ENCODE measurements around the gene FGF16.
"Not testable (repeated sequence)": the region's sequence is repeated elsewhere in the genome, so short reads cannot be mapped to it uniquely, and the experiment has no call there.

FGF16 gene

GRCh38 chrX:77447653-77448569 is 722 bp downstream of the FGF16 start:
- no peak for DNase-seq (ENCODE audit: low read depth)

- no peak for DNase-seq (ENCODE audit: low read depth)
Measured at GRCh38 chrX:77450415-77450814, 3.2 kb downstream of the FGF16 start.

GRCh38 chrX:77450996-77451395 is 3.8 kb downstream of the FGF16 start:
- DNase-seq (ENCODE audit: low read depth), result peak; percentile 16

- no peak for DNase-seq (ENCODE audit: low read depth)
Measured at GRCh38 chrX:77453190-77453589, 6.0 kb downstream of the FGF16 start.

- no peak for DNase-seq (ENCODE audit: low read depth)
Measured at GRCh38 chrX:77455437-77455836, 8.2 kb downstream of the FGF16 start.

- no peak for DNase-seq (ENCODE audit: low read depth)
Measured at GRCh38 chrX:77484045-77484444, 36.9 kb downstream of the FGF16 start.

- peak; percentile 16 for DNase-seq (ENCODE audit: low read depth)
Measured at GRCh38 chrX:77493677-77494553, 46.7 kb downstream of the FGF16 start.

GRCh38 chrX:77500164-77500563 is 53.0 kb downstream of the FGF16 start:
- DNase-seq (ENCODE audit: low read depth), result not testable (repeated sequence)

- DNase-seq (ENCODE audit: low read depth), result no peak
Measured at GRCh38 chrX:77502951-77503525, 55.8 kb downstream of the FGF16 start.

GRCh38 chrX:77505227-77505626 is 58.0 kb downstream of the FGF16 start:
- DNase-seq (ENCODE audit: low read depth), result no peak
